Measurements from ENCODE around the gene ITPR3.

DNA sequence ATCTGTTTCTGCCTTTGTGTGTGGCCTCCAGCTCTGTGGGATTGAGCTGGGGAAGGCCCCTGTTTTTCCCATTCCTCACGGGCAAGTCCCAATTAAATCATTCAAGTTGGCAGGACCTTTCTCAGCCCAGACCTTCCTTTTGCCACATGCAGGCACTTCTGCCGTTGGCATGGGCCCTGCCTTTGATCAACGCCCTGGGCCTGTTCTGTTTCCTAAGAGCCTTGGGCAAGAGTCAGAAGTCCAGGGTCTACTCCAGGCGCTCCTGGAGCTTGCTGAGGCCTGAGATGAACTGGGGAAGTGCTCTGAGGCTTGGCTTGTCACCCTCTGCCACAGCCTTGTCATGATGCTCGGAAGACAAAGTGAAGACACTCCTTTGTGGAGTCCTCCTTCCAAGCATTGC, 118.4 kb downstream of the ITPR3 start:
- TF ChIP-seq POLR2A (IDR thresholded peaks at IDR 0.05) (no peak), CTCF (IDR thresholded peaks at IDR 0.05) (no peak), POLR2AphosphoS5 (IDR thresholded peaks at IDR 0.05) (no peak)
